ENCODE measurements around the gene PLCH2.

- no peak for TF ChIP-seq POLR2A (IDR thresholded peaks at IDR 0.05)
- no peak for TF ChIP-seq CTCF (IDR thresholded peaks at IDR 0.05)
Observed at GRCh38 chr1:2525572-2525919, 49.5 kb downstream of the PLCH2 start.

Data from transverse colon (tissue), 3 donors.